ENCODE measurements around the gene ZNF714.

- TF ChIP-seq RHOXF2B (CRISPR knock-in tag; conservative IDR thresholded peaks at IDR 0.05): no peak
- TF ChIP-seq TFAP4 (CRISPR knock-in tag; IDR thresholded peaks at IDR 0.05; ENCODE audit: borderline replicate concordance): no peak
- no peak for TF ChIP-seq CC2D1A (IDR thresholded peaks at IDR 0.05)
- no peak for TF ChIP-seq E2F4 (CRISPR knock-in tag; IDR thresholded peaks at IDR 0.05; ENCODE audit: low read depth)
- TF ChIP-seq CTCF (IDR thresholded peaks at IDR 0.05 in 2 of 3, conservative IDR thresholded peaks at IDR 0.05 in 1 of 3; ENCODE audit: insufficient read depth in 2 of 3, low read depth in 1 of 3, low read length in 3 of 3): no peak
- no peak for TF ChIP-seq HDGF (IDR thresholded peaks at IDR 0.05)
Measured at GRCh38 chr19:21164541-21164940, 82.5 kb downstream of the ZNF714 start.

Data from K562 (cell line).